GM12892 (cell line): Measurements from ENCODE around the gene SHROOM3.

Source experiments
- POLR2A ChIP-seq: IDR thresholded peaks from 2 replicates; pipeline ENCODE4 v1.6.1; 2011; ENCODE audit warnings: low read depth, low read length, control low read depth
- POLR2AphosphoS5 ChIP-seq: IDR thresholded peaks from 2 replicates; pipeline ENCODE4 v1.6.1; 2011; ENCODE audit warnings: low read depth, low read length, control low read depth

DNA sequence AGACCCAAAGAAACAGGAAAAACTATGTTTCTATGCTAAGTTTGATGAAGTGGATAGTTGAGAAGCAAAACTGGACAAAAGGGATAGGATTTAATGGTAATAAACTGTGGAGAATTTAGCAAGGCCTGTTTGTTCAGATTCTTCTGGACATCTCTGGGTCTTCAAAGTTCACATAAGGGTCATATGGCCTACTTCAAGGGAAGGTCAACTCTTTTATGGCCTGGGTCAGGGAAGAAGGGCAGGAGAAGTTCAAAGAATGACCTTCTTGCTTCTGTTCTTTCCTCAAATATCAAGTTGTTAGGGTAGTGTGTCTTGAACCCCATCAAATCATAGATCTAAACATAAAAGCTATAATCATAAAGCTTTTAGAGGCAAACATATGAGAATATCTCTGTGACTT lies 360.2 kb downstream of the SHROOM3 start:
- TF ChIP-seq POLR2AphosphoS5 (no peak), POLR2A (no peak)
